Activated CD4-positive, alpha-beta T cell treated with anti-CD3 and anti-CD28 coated beads for 36 hours (primary cell): ENCODE data around the gene FAM110A. TPM values are rescaled to one million over a fixed set of nuclear protein-coding genes. Genes with fewer than 3 reads are reported as not detected.
A peak's percentile ranks its signal among the peaks of the same experiment; 100 is the strongest.

Experiments used
- ATAC-seq: fragments of 200-7000 bp; cut with Tn5 transposase; one replicate; pipeline ENCODE4 v1.10.0; 2021; ENCODE audit warnings: mild to moderate bottlenecking, moderate library complexity
- CTCF ChIA-PET: fragments of 350-600 bp; sonication (Branson Sonifier 250); formaldehyde crosslinking; loops from one replicate; lab custom pipeline; 2021; ENCODE audit warnings: antibody characterized with exemption; lab: Charles Lee
- POLR2A ChIA-PET: fragments of 350-600 bp; sonication (Branson Sonifier 250); formaldehyde crosslinking; loops from one replicate; lab custom pipeline; 2021; ENCODE audit warnings: antibody characterized with exemption, inconsistent platforms; lab: Charles Lee
- DNase-seq: peaks from one replicate; pipeline ENCODE4 v3.0.0-alpha.2; 2020
- H3K27ac Mint-ChIP-seq: one replicate; pipeline ENCODE4 v1.8.0; 2021; ENCODE audit warnings: mixed read lengths
- H3K27me3 Mint-ChIP-seq: one replicate; pipeline ENCODE4 v1.8.0; 2021; ENCODE audit warnings: mixed read lengths
- H3K36me3 Mint-ChIP-seq: one replicate; pipeline ENCODE4 v1.8.0; 2021; ENCODE audit warnings: low read depth, mixed read lengths
- H3K4me1 Mint-ChIP-seq: one replicate; pipeline ENCODE4 v1.8.0; 2021; ENCODE audit warnings: mixed read lengths
- H3K4me3 Mint-ChIP-seq: one replicate; pipeline ENCODE4 v1.8.0; 2021; ENCODE audit warnings: mild to moderate bottlenecking, moderate library complexity, mixed read lengths
- H3K9me3 Mint-ChIP-seq: one replicate; pipeline ENCODE4 v1.8.0; 2021; ENCODE audit warnings: low read depth, mixed read lengths
- intact Hi-C, 2 experiments: fragments of 100-400 bp; cut with DNase I in 1 of 2; cut with micrococcal nuclease in 1 of 2; formaldehyde crosslinking; loops; one replicate each; pipeline versions ENCODE4 v1.14.2 to v1.15.1; 2022 to 2024; cut with DNase I, micrococcal nuclease
- total RNA-seq, 2 experiments: library from RNA; stranded (reverse); gene quantifications; one replicate each; pipeline ENCODE4 v1.2.3, GENCODE V29; 2021

FAM110A gene
- total RNA-seq, 2 experiments from 2014 or later, result 15.5 TPM

GRCh38 chr20:856361-856775 lies 22.9 kb downstream of the FAM110A start:
- Mint-ChIP-seq H3K27ac (peak overlapping the region; percentile 30), H3K9me3 (peaks cover 2% of the 10 kb centered on the region), H3K4me3 (no peak overlapping the region), H3K4me1 (peaks cover 45% of the 10 kb centered on the region), H3K36me3 (peaks cover 9% of the 10 kb centered on the region), H3K27me3 (no peaks in the 10 kb centered on the region)
- DNase-seq (peak; percentile 65), ATAC-seq (peak; percentile 68)
- ChIA-PET CTCF (interaction anchor here (0.9 kb wide), 1 partner anchor 248 kb away, joined by 3 read pairs; no protein-coding TSS in a partner anchor), POLR2A (no interaction called here)
- intact Hi-C loops, result no loop called here

GRCh38 chr20:858011-858410 lies 24.5 kb downstream of the FAM110A start:
- Mint-ChIP-seq H3K4me3 (no peak overlapping the region), H3K27me3 (no peaks in the 10 kb centered on the region), H3K9me3 (peaks cover 2% of the 10 kb centered on the region), H3K36me3 (peaks cover 5% of the 10 kb centered on the region), H3K27ac (no peak overlapping the region), H3K4me1 (peaks cover 40% of the 10 kb centered on the region)
- CTCF ChIA-PET, result interaction anchor here (0.7 kb wide), 1 partner anchor 47 kb away, joined by 4 read pairs; no protein-coding TSS in a partner anchor
- ATAC-seq (no peak), DNase-seq (no peak)
- intact Hi-C loops, result no loop called here
- POLR2A ChIA-PET, result no interaction called here

GRCh38 chr20:859751-860231 lies 26.3 kb downstream of the FAM110A start:
- no peak for DNase-seq
- H3K36me3 Mint-ChIP-seq, result peaks cover 2% of the 10 kb centered on the region
- ATAC-seq, result peak; percentile 52
- intact Hi-C loops, result no loop called here
- no peak overlapping the region for H3K27ac Mint-ChIP-seq
- POLR2A ChIA-PET, result no interaction called here
- no peaks in the 10 kb centered on the region for H3K27me3 Mint-ChIP-seq
- no peaks in the 10 kb centered on the region for H3K9me3 Mint-ChIP-seq
- no peak overlapping the region for H3K4me3 Mint-ChIP-seq
- CTCF ChIA-PET, result interaction anchor here (0.8 kb wide), 1 partner anchor 24 kb away, joined by 3 read pairs; no protein-coding TSS in a partner anchor
- peaks cover 28% of the 10 kb centered on the region for H3K4me1 Mint-ChIP-seq

GRCh38 chr20:860891-861290 lies 27.4 kb downstream of the FAM110A start:
- H3K9me3 Mint-ChIP-seq, result no peaks in the 10 kb centered on the region
- peaks cover 2% of the 10 kb centered on the region for H3K36me3 Mint-ChIP-seq
- DNase-seq (no peak), ATAC-seq (no peak)
- intact Hi-C loops, result no loop called here
- H3K27me3 Mint-ChIP-seq, result no peaks in the 10 kb centered on the region
- no peak overlapping the region for H3K27ac Mint-ChIP-seq
- H3K4me1 Mint-ChIP-seq, result peaks cover 22% of the 10 kb centered on the region
- ChIA-PET POLR2A (no interaction called here), CTCF (interaction anchor here (0.6 kb wide), 1 partner anchor 42 kb away, joined by 3 read pairs; no protein-coding TSS in a partner anchor)
- H3K4me3 Mint-ChIP-seq, result no peak overlapping the region

DNA sequence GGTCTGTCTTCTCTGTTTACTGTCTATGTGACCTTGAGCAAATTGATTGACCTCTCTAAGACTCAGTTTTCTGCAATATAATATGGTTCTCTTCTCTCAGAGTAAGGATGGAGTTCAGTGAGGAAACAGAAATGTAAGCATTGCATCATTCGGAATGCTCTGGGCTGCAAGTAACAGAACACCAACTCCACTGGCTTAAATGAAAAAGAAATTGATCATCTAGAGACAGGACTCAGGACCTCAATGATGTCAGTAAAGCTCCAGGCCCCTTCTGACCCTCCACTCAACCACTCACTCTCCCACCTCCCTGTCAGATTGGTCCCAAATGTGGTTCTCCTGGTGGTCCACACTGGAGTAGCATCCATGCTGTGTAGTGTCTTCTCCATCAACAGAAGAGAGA lies 31.9 kb downstream of the FAM110A start:
- CTCF ChIA-PET, result no interaction called here

DNA sequence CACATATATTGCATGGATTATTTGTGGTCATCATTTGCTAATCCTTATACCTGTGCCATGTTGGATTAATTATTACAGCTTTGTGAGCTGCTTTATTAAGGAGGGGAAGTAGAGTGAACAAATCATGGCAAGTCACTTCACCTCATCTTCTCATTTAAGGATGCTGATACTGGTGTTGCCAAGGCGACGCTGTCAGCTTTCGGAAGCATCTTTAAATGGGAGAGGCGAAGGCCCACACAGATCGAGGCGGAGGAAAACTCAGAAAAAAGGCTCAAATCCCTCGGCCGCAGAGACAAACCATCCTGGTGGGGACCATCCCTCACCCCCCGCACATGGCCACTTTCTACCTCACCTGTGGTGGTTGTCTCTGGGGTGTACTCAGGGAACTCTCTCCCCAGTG lies 34.8 kb downstream of the FAM110A start:
- ChIA-PET CTCF (no interaction called here), POLR2A (no interaction called here)
- Mint-ChIP-seq H3K36me3 (no peaks in the 10 kb centered on the region), H3K27me3 (no peaks in the 10 kb centered on the region), H3K4me1 (no peaks in the 10 kb centered on the region), H3K9me3 (no peaks in the 10 kb centered on the region), H3K4me3 (no peak overlapping the region), H3K27ac (no peak overlapping the region)
- intact Hi-C loops, result no loop called here
- DNase-seq (no peak), ATAC-seq (no peak)

More for the DNA sequence above, 31.9 kb downstream of the FAM110A start:
- no peaks in the 10 kb centered on the region for H3K4me1 Mint-ChIP-seq
- intact Hi-C loops, result no loop called here
- DNase-seq (no peak), ATAC-seq (no peak)
- H3K27me3 Mint-ChIP-seq, result no peaks in the 10 kb centered on the region
- H3K36me3 Mint-ChIP-seq, result no peaks in the 10 kb centered on the region
- H3K27ac Mint-ChIP-seq, result no peak overlapping the region
- POLR2A ChIA-PET, result no interaction called here
- no peak overlapping the region for H3K4me3 Mint-ChIP-seq
- no peaks in the 10 kb centered on the region for H3K9me3 Mint-ChIP-seq

GRCh38 chr20:869606-870005 lies 36.1 kb downstream of the FAM110A start:
- no peak for DNase-seq
- no peaks in the 10 kb centered on the region for H3K4me1 Mint-ChIP-seq
- POLR2A ChIA-PET, result no interaction called here
- intact Hi-C loops, result no loop called here
- CTCF ChIA-PET, result no interaction called here
- H3K4me3 Mint-ChIP-seq, result no peak overlapping the region
- no peak overlapping the region for H3K27ac Mint-ChIP-seq
- H3K9me3 Mint-ChIP-seq, result no peaks in the 10 kb centered on the region
- H3K36me3 Mint-ChIP-seq, result no peaks in the 10 kb centered on the region
- ATAC-seq, result no peak
- no peaks in the 10 kb centered on the region for H3K27me3 Mint-ChIP-seq

- ChIA-PET POLR2A (no interaction called here), CTCF (no interaction called here)
- Mint-ChIP-seq H3K9me3 (no peaks in the 10 kb centered on the region), H3K36me3 (no peaks in the 10 kb centered on the region), H3K27me3 (no peaks in the 10 kb centered on the region), H3K4me1 (no peaks in the 10 kb centered on the region), H3K27ac (no peak overlapping the region), H3K4me3 (no peak overlapping the region)
- DNase-seq (no peak), ATAC-seq (no peak)
- intact Hi-C loops, result no loop called here
Measured at GRCh38 chr20:870758-871157, 37.2 kb downstream of the FAM110A start.

DNA sequence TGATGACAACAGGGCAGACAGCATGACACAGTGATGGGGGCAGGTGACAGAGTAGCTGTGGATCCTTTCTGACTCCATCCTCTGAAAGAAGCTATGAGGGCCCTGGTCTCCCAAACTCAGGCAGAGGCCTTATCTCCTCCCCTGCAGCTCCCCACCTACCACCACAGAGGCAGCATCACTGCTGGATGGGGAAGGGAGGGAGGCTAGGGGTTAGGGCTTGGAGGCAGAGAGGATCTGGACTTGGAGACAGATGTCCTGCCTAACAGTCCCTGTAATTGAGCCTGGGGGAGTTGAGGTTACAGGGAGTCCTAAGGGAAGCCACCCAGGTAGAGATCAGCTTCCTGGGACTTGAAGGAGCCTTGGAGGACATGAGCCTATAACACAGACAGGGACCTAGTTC lies 37.9 kb downstream of the FAM110A start:
- Mint-ChIP-seq H3K4me3 (no peak overlapping the region), H3K9me3 (no peaks in the 10 kb centered on the region), H3K36me3 (no peaks in the 10 kb centered on the region), H3K4me1 (no peaks in the 10 kb centered on the region), H3K27me3 (no peaks in the 10 kb centered on the region), H3K27ac (no peak overlapping the region)
- intact Hi-C loops, result no loop called here
- POLR2A ChIA-PET, result no interaction called here
- DNase-seq, result no peak
- CTCF ChIA-PET, result interaction anchor here (0.5 kb wide), 1 partner anchor 10 kb away, joined by 3 read pairs; no protein-coding TSS in a partner anchor
- no peak for ATAC-seq

GRCh38 chr20:871948-872347 lies 38.4 kb downstream of the FAM110A start:
- CTCF ChIA-PET, result interaction anchor here (0.5 kb wide), 1 partner anchor 10 kb away, joined by 3 read pairs; no protein-coding TSS in a partner anchor
- ATAC-seq (no peak), DNase-seq (no peak)
- H3K9me3 Mint-ChIP-seq, result no peaks in the 10 kb centered on the region
- H3K36me3 Mint-ChIP-seq, result no peaks in the 10 kb centered on the region
- no peaks in the 10 kb centered on the region for H3K4me1 Mint-ChIP-seq
- intact Hi-C loops, result no loop called here
- H3K27ac Mint-ChIP-seq, result no peak overlapping the region
- no peak overlapping the region for H3K4me3 Mint-ChIP-seq
- POLR2A ChIA-PET, result no interaction called here
- no peaks in the 10 kb centered on the region for H3K27me3 Mint-ChIP-seq

GRCh38 chr20:872855-873520 lies 39.5 kb downstream of the FAM110A start:
- Mint-ChIP-seq H3K4me3 (no peak overlapping the region), H3K4me1 (no peaks in the 10 kb centered on the region), H3K36me3 (no peaks in the 10 kb centered on the region), H3K27me3 (no peaks in the 10 kb centered on the region), H3K9me3 (no peaks in the 10 kb centered on the region), H3K27ac (no peak overlapping the region)
- ATAC-seq (no peak), DNase-seq (no peak)
- ChIA-PET POLR2A (no interaction called here), CTCF (no interaction called here)
- intact Hi-C loops, result no loop called here
